Neural cell (in vitro differentiated cells): Measurements from ENCODE around the gene C14orf39. TPM values are rescaled to one million over a fixed set of nuclear protein-coding genes. Genes with fewer than 3 reads are reported as not detected.

Experiments
- polyA plus RNA-seq: library from polyadenylated mRNA; depleted of rRNA; stranded (reverse); fragments of >200 nt; gene quantifications from 2 replicates; pipeline ENCODE4 v1.2.3, GENCODE V29; 2014

C14orf39 gene
- polyA plus RNA-seq, 1 donor from 2014 or later = 0.12 TPM

Other genes starting within 250 kb of the C14orf39 start
- 49.6 and 52.1 TPM in 2 replicates for gene PPM1A, start 236.8 kb downstream of the C14orf39 start, polyA plus RNA-seq
- gene SIX6, start 23.1 kb upstream of the C14orf39 start, polyA plus RNA-seq = not detected in 2 replicates
- not detected in 2 replicates for gene SIX1, start 163.4 kb upstream of the C14orf39 start, polyA plus RNA-seq
- gene SIX4, start 238.3 kb upstream of the C14orf39 start, polyA plus RNA-seq = 1.1 and 1.3 TPM in 2 replicates
- 82.8 and 104 TPM in 2 replicates for gene MNAT1, start 248.7 kb upstream of the C14orf39 start, polyA plus RNA-seq